ENCODE results near the gene RAPGEF4.

RAPGEF4 gene

GRCh38 chr2:172823261-172823850 is 87.7 kb downstream of the RAPGEF4 start:
- no peak for DNase-seq (ENCODE audit: low spot score)

GRCh38 chr2:172826522-172826921 is 90.9 kb downstream of the RAPGEF4 start:
- no peak for DNase-seq (ENCODE audit: low spot score)

GRCh38 chr2:172829229-172829628 is 93.6 kb downstream of the RAPGEF4 start:
- DNase-seq (ENCODE audit: low spot score) = peak; percentile 53

- DNase-seq (ENCODE audit: low spot score) = no peak
Observed at GRCh38 chr2:172830482-172830881, 94.8 kb downstream of the RAPGEF4 start.

GRCh38 chr2:172833898-172834297 is 98.3 kb downstream of the RAPGEF4 start:
- DNase-seq (ENCODE audit: low spot score) = no peak

GRCh38 chr2:172834881-172835280 is 99.2 kb downstream of the RAPGEF4 start:
- no peak for DNase-seq (ENCODE audit: low spot score)

- DNase-seq (ENCODE audit: low spot score) = peak; percentile 60
Observed at GRCh38 chr2:172836347-172836821, 100.7 kb downstream of the RAPGEF4 start.

- DNase-seq (ENCODE audit: low spot score) = no peak
Observed at GRCh38 chr2:172836827-172837226, 101.2 kb downstream of the RAPGEF4 start.

- DNase-seq (ENCODE audit: low spot score) = no peak
Observed at GRCh38 chr2:172839446-172839845, 103.8 kb downstream of the RAPGEF4 start.

- DNase-seq (ENCODE audit: low spot score) = no peak
Observed at GRCh38 chr2:172842511-172843265, 107.0 kb downstream of the RAPGEF4 start.

- DNase-seq (ENCODE audit: low spot score) = no peak
Observed at GRCh38 chr2:172843266-172843582, 107.6 kb downstream of the RAPGEF4 start.

GRCh38 chr2:172843902-172844715 is 108.5 kb downstream of the RAPGEF4 start:
- DNase-seq (ENCODE audit: low spot score) = no peak

GRCh38 chr2:172845028-172845630 is 109.5 kb downstream of the RAPGEF4 start:
- DNase-seq (ENCODE audit: low spot score) = no peak

GRCh38 chr2:172846551-172846950 is 110.9 kb downstream of the RAPGEF4 start:
- no peak for DNase-seq (ENCODE audit: low spot score)

- no peak for DNase-seq (ENCODE audit: low spot score)
Observed at GRCh38 chr2:172847188-172847587, 111.5 kb downstream of the RAPGEF4 start.

- no peak for DNase-seq (ENCODE audit: low spot score)
Observed at GRCh38 chr2:172848519-172848918, 112.9 kb downstream of the RAPGEF4 start.

- DNase-seq (ENCODE audit: low spot score) = no peak
Observed at GRCh38 chr2:172849519-172850217, 114.0 kb downstream of the RAPGEF4 start.

GRCh38 chr2:172855588-172855987 is 119.9 kb downstream of the RAPGEF4 start:
- no peak for DNase-seq (ENCODE audit: low spot score)

- DNase-seq (ENCODE audit: low spot score) = no peak
Observed at GRCh38 chr2:172856606-172857005, 121.0 kb downstream of the RAPGEF4 start.

GRCh38 chr2:172858473-172858745 is 122.8 kb downstream of the RAPGEF4 start:
- DNase-seq (ENCODE audit: low spot score) = no peak

- DNase-seq (ENCODE audit: low spot score) = no peak
Observed at GRCh38 chr2:172859581-172860335, 124.1 kb downstream of the RAPGEF4 start.
